ENCODE results near the gene KLK3.

DNA sequence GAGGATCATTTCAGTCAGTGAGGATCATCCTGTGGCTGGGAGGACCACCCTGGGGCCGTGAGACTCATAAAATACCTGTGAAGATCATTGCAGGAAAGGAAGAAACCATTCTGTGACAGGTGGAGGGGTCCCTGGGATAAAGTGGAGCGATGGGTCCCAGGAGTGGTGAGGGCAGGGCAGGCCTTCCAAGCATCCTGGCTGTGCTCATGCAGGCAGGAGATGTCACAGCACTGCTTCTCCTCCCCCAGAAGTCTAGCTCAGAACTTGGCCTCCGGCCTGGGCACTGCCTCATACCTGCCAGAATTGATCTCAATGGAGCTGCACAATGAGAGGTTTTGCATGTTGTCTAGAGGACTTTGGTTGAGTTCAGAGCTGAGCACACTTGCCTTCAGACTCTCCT lies 42.2 kb upstream of the KLK3 start:
- TF ChIP-seq, protein P1, sequence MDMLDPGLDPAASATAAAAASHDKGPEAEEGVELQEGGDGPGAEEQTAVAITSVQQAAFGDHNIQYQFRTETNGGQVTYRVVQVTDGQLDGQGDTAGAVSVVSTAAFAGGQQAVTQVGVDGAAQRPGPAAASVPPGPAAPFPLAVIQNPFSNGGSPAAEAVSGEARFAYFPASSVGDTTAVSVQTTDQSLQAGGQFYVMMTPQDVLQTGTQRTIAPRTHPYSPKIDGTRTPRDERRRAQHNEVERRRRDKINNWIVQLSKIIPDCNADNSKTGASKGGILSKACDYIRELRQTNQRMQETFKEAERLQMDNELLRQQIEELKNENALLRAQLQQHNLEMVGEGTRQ (IDR thresholded peaks at IDR 0.05; ENCODE audit: low read depth, low read length) = no peak
- TF ChIP-seq, protein P1 (CRISPR knock-in tag; IDR thresholded peaks at IDR 0.05; ENCODE audit: borderline replicate concordance) = no peak
- TF ChIP-seq ZNF274 (CRISPR knock-in tag; IDR thresholded peaks at IDR 0.05) (no peak), IRX3 (CRISPR knock-in tag; IDR thresholded peaks at IDR 0.05; ENCODE audit: borderline replicate concordance, low read depth) (no peak)

Data from HepG2 (cell line).